Gastrocnemius medialis (tissue), 4 donors: Measurements from ENCODE around the gene FYCO1. TPM values are rescaled to one million over a fixed set of nuclear protein-coding genes. Genes with fewer than 3 reads are reported as not detected.
A peak's percentile ranks its signal among the peaks of the same experiment; 100 is the strongest.

Experiments
- ATAC-seq, 2 donors: fragments of 150-250 bp; one replicate each; pipeline ENCODE4 v1.9.1; 2016
- DNase-seq, 2 donors: peaks; one replicate each; pipeline ENCODE4 v3.0.0-alpha.2; 2019
- H3K27ac ChIP-seq, 4 donors: fragments of 200-600 bp; sonication (generic); 1 replicate in 1 of 4; 2 replicates in 3 of 4; pipeline ENCODE4 v1.5.1; 2016 to 2018; ENCODE audit warnings: mild to moderate bottlenecking in 2 of 4, moderate library complexity in 1 of 4
- H3K27me3 ChIP-seq, 3 donors: fragments of 200-600 bp; sonication (generic) in 2 of 3; 1 replicate in 1 of 3; 2 replicates in 2 of 3; pipeline versions ENCODE4 v1.5.1 to v1.6.0; 2016 to 2019; ENCODE audit warnings: mild to moderate bottlenecking in 1 of 3, moderate library complexity in 1 of 3
- H3K36me3 ChIP-seq, 2 donors: fragments of 200-600 bp; sonication (generic) in 1 of 2; one replicate each; pipeline ENCODE4 v1.5.1; 2017 to 2018
- H3K4me1 ChIP-seq, 2 donors: fragments of 200-600 bp; sonication (generic) in 1 of 2; one replicate each; pipeline ENCODE4 v1.5.1; 2016 to 2017; ENCODE audit warnings: mild to moderate bottlenecking in 2 of 2
- H3K4me3 ChIP-seq, 4 donors: fragments of 200-600 bp; sonication (generic) in 3 of 4; 1 replicate in 1 of 4; 2 replicates in 3 of 4; pipeline ENCODE4 v1.5.1; 2016 to 2019; ENCODE audit warnings: mild to moderate bottlenecking in 2 of 4
- H3K9me3 ChIP-seq, 3 donors: fragments of 200-600 bp; sonication (generic) in 2 of 3; 1 replicate in 1 of 3; 2 replicates in 2 of 3; pipeline ENCODE4 v1.5.1; 2016 to 2019
- CTCF ChIP-seq, 5 experiments: fragments of 450-650 bp in 3 of 5; fragments of 200-600 bp in 2 of 5; sonication (generic) in 2 of 5; IDR thresholded peaks in 4 of 5; conservative IDR thresholded peaks in 1 of 5; 1 replicate in 4 of 5; 2 replicates in 1 of 5; pipeline ENCODE4 v1.5.1; 2016 to 2019; ENCODE audit warnings: antibody characterized with exemption in 5 of 5, mild to moderate bottlenecking in 3 of 5, moderate library complexity in 3 of 5
- POLR2A ChIP-seq, 2 donors: fragments of 450-650 bp; IDR thresholded peaks; one replicate each; pipeline ENCODE4 v1.6.1; 2017; ENCODE audit warnings: antibody characterized with exemption in 2 of 2, mild to moderate bottlenecking in 2 of 2, moderate library complexity in 2 of 2
- in situ Hi-C, 4 donors: fragments of 200-750 bp; cut with MboI; loops; one replicate each; pipeline versions ENCODE4 v1.15.0 to v1.8.0; 2017; ENCODE audit warnings: low sequenced_read_pairs in 4 of 4
- intact Hi-C: fragments of 100-400 bp; cut with DNase I; formaldehyde crosslinking; loops from one replicate; pipeline ENCODE4 v1.15.1; 2023; ENCODE audit warnings: low total_unique reads
- total RNA-seq, 4 donors: library from RNA; depleted of rRNA; stranded (reverse); fragments of >200 nt; gene quantifications; one replicate each; pipeline versions ENCODE4 v1.1.0 to v1.2.3, GENCODE V29; 2016

FYCO1 gene
- total RNA-seq, 4 donors from 2014 or later, result 47.4 to 99.8 (median 84.2) TPM

DNA sequence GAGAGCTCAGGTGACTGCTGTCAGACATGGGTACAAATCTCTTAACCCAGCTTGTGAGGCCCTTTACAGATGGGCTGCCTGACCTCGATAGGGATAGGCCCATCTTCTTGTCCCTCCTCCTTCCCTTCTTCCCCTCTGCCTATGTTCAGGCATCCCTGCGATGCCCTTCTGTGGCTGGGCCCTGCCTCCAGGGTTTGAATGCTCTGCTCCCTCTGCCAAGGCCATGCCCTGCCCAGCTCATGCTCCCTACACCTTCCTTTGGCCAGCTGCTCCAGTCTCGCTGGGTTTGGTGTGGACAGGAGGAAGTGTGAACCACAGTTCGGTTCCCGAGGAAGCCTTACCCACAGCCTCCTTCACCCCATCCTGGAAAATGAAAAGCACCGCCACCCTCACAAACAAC lies 4.3 kb downstream of the FYCO1 start:
- Histone ChIP-seq H3K9me3 (no peaks in the 10 kb centered on the region), H3K4me1 (peaks cover 86 to 90% of the 10 kb centered on the region in 2 donors), H3K27me3 (no peaks in the 10 kb centered on the region), H3K27ac (peak overlapping the region; percentile 97 to 100 (median 100)), H3K4me3 (no peak overlapping the region), H3K36me3 (no peaks in the 10 kb centered on the region)
- TF ChIP-seq POLR2A (IDR thresholded peaks at IDR 0.05) (peak in 1 of 2 donors; percentile 14), CTCF (IDR thresholded peaks at IDR 0.05 in 4 of 5, conservative IDR thresholded peaks at IDR 0.05 in 1 of 5) (no peak)
- ATAC-seq, result no peak
- in situ Hi-C loops, result no loop called here
- intact Hi-C loops, result loop anchor here (10.0 kb wide), 1 partner anchor 437 kb away; no protein-coding TSS in a partner anchor
- peak in 1 of 2 donors; percentile 52 for DNase-seq

GRCh38 chr3:45990181-45990580 lies 5.4 kb downstream of the FYCO1 start:
- no peak for ATAC-seq
- Histone ChIP-seq H3K27ac (peak overlapping the region; percentile 97 to 100 (median 100)), H3K36me3 (no peaks in the 10 kb centered on the region), H3K9me3 (no peaks in the 10 kb centered on the region), H3K4me1 (peaks cover 94 to 97% of the 10 kb centered on the region in 2 donors), H3K4me3 (no peak overlapping the region), H3K27me3 (no peaks in the 10 kb centered on the region)
- in situ Hi-C loops (no loop called here), intact Hi-C loops (loop anchor here (10.0 kb wide), 1 partner anchor 435 kb away; no protein-coding TSS in a partner anchor)
- TF ChIP-seq POLR2A (IDR thresholded peaks at IDR 0.05) (no peak), CTCF (IDR thresholded peaks at IDR 0.05 in 4 of 5, conservative IDR thresholded peaks at IDR 0.05 in 1 of 5) (no peak)
- no peak for DNase-seq

GRCh38 chr3:45988804-45989203 lies 6.8 kb downstream of the FYCO1 start:
- Histone ChIP-seq H3K36me3 (no peaks in the 10 kb centered on the region), H3K9me3 (no peaks in the 10 kb centered on the region), H3K4me3 (no peak overlapping the region), H3K4me1 (peaks cover 98 to 100% of the 10 kb centered on the region in 2 donors), H3K27me3 (no peaks in the 10 kb centered on the region), H3K27ac (peak overlapping the region; percentile 97 to 100 (median 100))
- TF ChIP-seq CTCF (IDR thresholded peaks at IDR 0.05 in 4 of 5, conservative IDR thresholded peaks at IDR 0.05 in 1 of 5) (no peak), POLR2A (IDR thresholded peaks at IDR 0.05) (peak in 1 of 2 donors; percentile 37)
- no peak for DNase-seq
- intact Hi-C loops, result loop anchor here (2.0 to 10.0 kb wide), 3 partner anchors 30 to 576 kb away; partner anchors contain the start of gene LRRC2
- in situ Hi-C loops, result no loop called here
- no peak for ATAC-seq

DNA sequence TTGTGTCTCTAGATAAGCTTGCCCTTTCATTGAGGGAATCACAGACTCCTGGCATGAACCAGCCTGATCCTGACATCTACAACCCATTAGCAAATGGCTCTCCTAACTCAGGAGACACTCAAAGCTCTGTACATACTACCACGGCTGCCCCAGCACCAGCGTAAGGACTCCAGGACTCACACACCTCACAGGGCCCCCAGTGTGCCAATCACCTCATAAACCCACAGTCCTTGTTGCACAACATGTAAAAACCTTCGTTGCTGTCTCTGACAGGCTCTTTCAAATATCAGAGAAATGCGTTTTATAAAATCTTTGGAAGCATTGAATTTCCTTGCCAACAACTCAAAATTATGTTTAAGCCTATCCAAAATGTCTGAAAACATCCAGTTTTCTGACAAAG lies 7.3 kb downstream of the FYCO1 start:
- DNase-seq, result peak in 1 of 2 donors; percentile 65
- H3K27me3 ChIP-seq, result no peaks in the 10 kb centered on the region
- H3K4me1 ChIP-seq, result peaks cover 98 to 100% of the 10 kb centered on the region in 2 donors
- H3K4me3 ChIP-seq, result no peak overlapping the region
- no peaks in the 10 kb centered on the region for H3K36me3 ChIP-seq
- intact Hi-C loops, result loop anchor here (2.0 to 10.0 kb wide), 3 partner anchors 30 to 576 kb away; partner anchors contain the start of gene LRRC2
- in situ Hi-C loops, result no loop called here
- no peak for TF ChIP-seq CTCF (IDR thresholded peaks at IDR 0.05 in 4 of 5, conservative IDR thresholded peaks at IDR 0.05 in 1 of 5)
- no peak for TF ChIP-seq POLR2A (IDR thresholded peaks at IDR 0.05)
- peak overlapping the region; percentile 97 to 100 (median 100) for H3K27ac ChIP-seq
- H3K9me3 ChIP-seq, result no peaks in the 10 kb centered on the region
- no peak for ATAC-seq
